Endothelial cell of umbilical vein (primary cell): ENCODE data around the gene PRMT9. TPM values are rescaled to one million over a fixed set of nuclear protein-coding genes. Genes with fewer than 3 reads are reported as not detected.

Experiments
- BruUV-seq: library from RNA; stranded (reverse); fragments of 400-500 nt; replicated peaks from 2 replicates; lab custom pipeline; 2021; lab: Mats Ljungman, UMichigan
- CTCF ChIA-PET: fragments of 300-600, 350-600 bp; sonication (Branson Sonifier 250); formaldehyde crosslinking; loops from one replicate; lab custom pipeline; 2021; ENCODE audit warnings: antibody characterized with exemption, inconsistent platforms; lab: Charles Lee
- POLR2A ChIA-PET: fragments of 300-600, 350-600 bp; sonication (Branson Sonifier 250); formaldehyde crosslinking; loops from one replicate; lab custom pipeline; 2021; ENCODE audit warnings: antibody characterized with exemption, inconsistent platforms; lab: Charles Lee
- DNase-seq: peaks from one replicate; pipeline ENCODE4 v3.0.0-alpha.2; 2011; ENCODE audit warnings: low read depth, low spot score
- FAIRE-seq: peaks from 2 replicates; lab custom pipeline; 2011; peaks lifted over from hg19 to GRCh38; lab: Jason Lieb, UNC
- H2AFZ ChIP-seq: 2 replicates; pipeline ENCODE4 v1.6.0; 2012; ENCODE audit warnings: low read depth, low read length, control low read depth, inconsistent platforms
- H3K27ac ChIP-seq: 2 replicates; pipeline ENCODE4 v1.5.1; 2011; ENCODE audit warnings: low read depth, mild to moderate bottlenecking, control low read depth, low read length, moderate library complexity; ENCODE audit not compliant: insufficient read depth
- H3K27me3 ChIP-seq, 2 experiments: 2 replicates each; pipeline versions ENCODE4 v1.6.0 to v1.6.1; 2011; ENCODE audit warnings: low read length in 2 of 2, mixed read lengths in 1 of 2; ENCODE audit not compliant: control insufficient read depth in 2 of 2, insufficient read depth in 2 of 2
- H3K36me3 ChIP-seq, 2 experiments: 2 replicates in 1 of 2; 3 replicates in 1 of 2; pipeline ENCODE4 v1.5.1; 2011; ENCODE audit warnings: low read length in 2 of 2, mild to moderate bottlenecking in 1 of 2, moderate library complexity in 1 of 2; ENCODE audit not compliant: control insufficient read depth in 2 of 2, insufficient read depth in 2 of 2; ENCODE audit errors: extremely low read depth in 1 of 2
- H3K4me1 ChIP-seq: 3 replicates; pipeline ENCODE4 v1.5.1; 2011; ENCODE audit warnings: mild to moderate bottlenecking, low read length; ENCODE audit not compliant: control insufficient read depth, insufficient read depth; ENCODE audit errors: extremely low read depth
- H3K4me2 ChIP-seq: 2 replicates; pipeline ENCODE4 v1.6.1; 2011; ENCODE audit warnings: low read length, control low read depth, mixed read lengths; ENCODE audit not compliant: insufficient read depth
- H3K4me3 ChIP-seq, 3 experiments: fragments of 200-600 bp in 1 of 3; sonication (generic), shearing (Covaris generic) in 1 of 3; replicated peaks in 1 of 3; 2 replicates each; pipeline ENCODE4 v1.5.1; 2011 to 2016; ENCODE audit warnings: control low read depth in 3 of 3, low read length in 3 of 3, mild to moderate bottlenecking in 2 of 3, inconsistent platforms in 1 of 3, low read depth in 1 of 3, moderate library complexity in 1 of 3; ENCODE audit not compliant: insufficient read depth in 1 of 3
- H3K79me2 ChIP-seq: 2 replicates; pipeline ENCODE4 v1.6.0; 2012; ENCODE audit warnings: low read length, inconsistent platforms; ENCODE audit not compliant: control insufficient read depth, insufficient read depth
- H3K9ac ChIP-seq: replicated peaks from 2 replicates; pipeline ENCODE3; 2011; ENCODE audit warnings: low read length, control low read depth; ENCODE audit not compliant: insufficient read depth; ENCODE audit errors: extremely low read depth
- H3K9me1 ChIP-seq: replicated peaks from 3 replicates; pipeline ENCODE4 v1.6.0; 2011; ENCODE audit warnings: mild to moderate bottlenecking, low read length; ENCODE audit not compliant: control insufficient read depth, insufficient read depth; ENCODE audit errors: extremely low read depth
- H3K9me3 ChIP-seq: replicated peaks from 2 replicates; pipeline ENCODE4 v1.5.1; 2012; ENCODE audit warnings: low read length, inconsistent platforms; ENCODE audit not compliant: control insufficient read depth, insufficient read depth
- H4K20me1 ChIP-seq: replicated peaks from 2 replicates; pipeline ENCODE3; 2011; ENCODE audit warnings: mild to moderate bottlenecking, low read length; ENCODE audit not compliant: control insufficient read depth, insufficient read depth; ENCODE audit errors: extremely low read depth
- CTCF ChIP-seq, 2 donors: IDR thresholded peaks; 1 replicate in 1 of 2; 2 replicates in 1 of 2; pipeline ENCODE4 v1.5.1; 2011; ENCODE audit warnings: low read length in 2 of 2, mild to moderate bottlenecking in 2 of 2, moderate library complexity in 2 of 2, control low read depth in 1 of 2, inconsistent platforms in 1 of 2, low read depth in 1 of 2; ENCODE audit not compliant: insufficient read depth in 1 of 2; ENCODE audit errors: extremely low read depth in 1 of 2
- EZH2 ChIP-seq: IDR thresholded peaks from 2 replicates; pipeline ENCODE4 v1.6.1; 2012; ENCODE audit warnings: borderline replicate concordance, low read depth, mild to moderate bottlenecking, moderate library complexity, low read length, inconsistent platforms; ENCODE audit not compliant: severe bottlenecking
- FOS ChIP-seq: IDR thresholded peaks from 2 replicates; pipeline ENCODE4 v1.6.1; 2011; ENCODE audit warnings: mild to moderate bottlenecking, low read length, moderate library complexity, borderline replicate concordance; ENCODE audit not compliant: insufficient read depth
- GATA2 ChIP-seq: IDR thresholded peaks from 2 replicates; pipeline ENCODE4 v1.7.0; 2011; ENCODE audit warnings: low read depth, mild to moderate bottlenecking, moderate library complexity, mixed read lengths, low read length; ENCODE audit not compliant: insufficient read length, insufficient read depth
- JUN ChIP-seq: IDR thresholded peaks from 2 replicates; pipeline ENCODE4 v1.6.1; 2011; ENCODE audit warnings: borderline replicate concordance, low read depth; ENCODE audit not compliant: insufficient read length, insufficient read depth
- MAX ChIP-seq: IDR thresholded peaks from 2 replicates; pipeline ENCODE4 v1.6.1; 2011; ENCODE audit not compliant: insufficient read depth, insufficient read length
- MYC ChIP-seq: IDR thresholded peaks from one replicate; pipeline ENCODE4 v1.6.1; 2011; ENCODE audit warnings: mild to moderate bottlenecking, low read depth, low read length
- POLR2A ChIP-seq: IDR thresholded peaks from 2 replicates; pipeline ENCODE4 v1.6.1; 2012; ENCODE audit warnings: low read depth, mild to moderate bottlenecking, control low read depth, low read length
- POLR2AphosphoS5 ChIP-seq: IDR thresholded peaks from 2 replicates; pipeline ENCODE4 v1.6.1; 2012; ENCODE audit warnings: low read depth, mild to moderate bottlenecking, control low read depth, low read length, moderate library complexity; ENCODE audit not compliant: insufficient read depth
- dilution Hi-C: fragments of 300-500 bp; cut with MboI; formaldehyde crosslinking; loops from one replicate; pipeline ENCODE4 v1.15.0; 2019; ENCODE audit warnings: low sequenced_read_pairs; ENCODE audit not compliant: extremely low pct_ligation_motif_present
- intact Hi-C: fragments of 100-400 bp; cut with micrococcal nuclease; formaldehyde crosslinking; loops from one replicate; pipeline ENCODE4 v1.10.0; 2022
- polyA plus RNA-seq, 4 experiments: library from polyadenylated mRNA; depleted of rRNA in 3 of 4; stranded (reverse) in 3 of 4; unstranded in 1 of 4; fragments of >200 nt; gene quantifications; 2 replicates each; pipeline versions ENCODE4 v1.2.1 to v1.2.3, GENCODE V29; 2011 to 2012; ENCODE audit warnings: missing spikeins in 1 of 4
- total RNA-seq: library from RNA; stranded (reverse); gene quantifications from 2 replicates; pipeline ENCODE4 v1.2.3, GENCODE V29; 2021

PRMT9 gene
- total and polyA plus RNA-seq, 2 donors (not counting 3 experiments of a cell fraction or from before 2014, with no cell fraction given) = 3.2 to 9.0 TPM

GRCh38 chr4:147725673-147726072, 41.7 kb upstream of the PRMT9 start:
- no peaks in the 10 kb centered on the region for H3K4me1 ChIP-seq
- DNase-seq = no peak
- ChIA-PET POLR2A (no interaction called here), CTCF (interaction anchor here (9.9 kb wide), 1 partner anchor 139 kb away, joined by 170 read pairs; no protein-coding TSS in a partner anchor)
- no peak for FAIRE-seq
- no peaks in the 10 kb centered on the region for H3K9me3 ChIP-seq
- no TSS peak for BruUV-seq
- H3K27ac ChIP-seq = no peak overlapping the region
- H3K27me3 ChIP-seq = no peaks in the 10 kb centered on the region
- no peak overlapping the region for H3K4me2 ChIP-seq
- intact Hi-C loops (no loop called here), dilution Hi-C loops (no loop called here)
- H3K36me3 ChIP-seq = no peaks in the 10 kb centered on the region
- TF ChIP-seq GATA2 = no peak
- no peak for TF ChIP-seq MYC
- TF ChIP-seq FOS = no peak
- no peak for TF ChIP-seq JUN
- TF ChIP-seq MAX = no peak
- no peak for TF ChIP-seq CTCF (IDR thresholded peaks at IDR 0.05; ENCODE audit: extremely low read depth in 1 of 2, insufficient read depth in 1 of 2, low read depth in 1 of 2, low read length in 2 of 2)
- no peak for TF ChIP-seq POLR2A
- no peak for TF ChIP-seq POLR2AphosphoS5
- TF ChIP-seq EZH2 = no peak
- H3K9me1 ChIP-seq = no peaks in the 10 kb centered on the region
- H3K4me3 ChIP-seq = no peak overlapping the region
- H3K9ac ChIP-seq = no peak overlapping the region
- H4K20me1 ChIP-seq = no peaks in the 10 kb centered on the region
- no peak overlapping the region for H2AFZ ChIP-seq
- H3K79me2 ChIP-seq = no peaks in the 10 kb centered on the region
